Testis (tissue), 2 donors: ENCODE results near the gene ANKHD1.

Experiments used
- CTCF ChIP-seq, 3 experiments: fragments of 450-650 bp in 2 of 3; fragments of 200-600 bp in 1 of 3; sonication (generic) in 1 of 3; IDR thresholded peaks; one replicate each; pipeline ENCODE4 v1.5.1; 2016 to 2019; ENCODE audit warnings: antibody characterized with exemption in 3 of 3, mild to moderate bottlenecking in 2 of 3, moderate library complexity in 1 of 3
- POLR2A ChIP-seq: fragments of 450-650 bp; IDR thresholded peaks from one replicate; pipeline ENCODE4 v1.6.1; 2017; ENCODE audit warnings: antibody characterized with exemption, mild to moderate bottlenecking, moderate library complexity

- TF ChIP-seq CTCF (IDR thresholded peaks at IDR 0.05) = no peak
- TF ChIP-seq POLR2A = no peak
Observed at GRCh38 chr5:140567871-140568270, 166.2 kb downstream of the ANKHD1 start.
